Endothelial cell of umbilical vein (primary cell): Measurements from ENCODE around the gene KIF26B.

ENCODE experiments used
- CTCF ChIP-seq, 2 donors: IDR thresholded peaks; 1 replicate in 1 of 2; 2 replicates in 1 of 2; pipeline ENCODE4 v1.5.1; 2011; ENCODE audit warnings: low read length in 2 of 2, mild to moderate bottlenecking in 2 of 2, moderate library complexity in 2 of 2, control low read depth in 1 of 2, inconsistent platforms in 1 of 2, low read depth in 1 of 2; ENCODE audit not compliant: insufficient read depth in 1 of 2; ENCODE audit errors: extremely low read depth in 1 of 2
- JUN ChIP-seq: IDR thresholded peaks from 2 replicates; pipeline ENCODE4 v1.6.1; 2011; ENCODE audit warnings: borderline replicate concordance, low read depth; ENCODE audit not compliant: insufficient read length, insufficient read depth
- POLR2A ChIP-seq: IDR thresholded peaks from 2 replicates; pipeline ENCODE4 v1.6.1; 2012; ENCODE audit warnings: low read depth, mild to moderate bottlenecking, control low read depth, low read length

GRCh38 chr1:245319094-245319493 lies 164.3 kb downstream of the KIF26B start:
- TF ChIP-seq CTCF (IDR thresholded peaks at IDR 0.05; ENCODE audit: extremely low read depth in 1 of 2, insufficient read depth in 1 of 2, low read depth in 1 of 2, low read length in 2 of 2) (no peak), POLR2A (no peak), JUN (no peak)
